Caco-2 (cell line): ENCODE data around the gene CDH12. TPM values are rescaled to one million over a fixed set of nuclear protein-coding genes. Genes with fewer than 3 reads are reported as not detected.

Experiments
- BruUV-seq: library from RNA; stranded (reverse); fragments of 400-500 nt; replicated peaks from 2 replicates; lab custom pipeline; 2021; lab: Mats Ljungman, UMichigan
- CTCF ChIA-PET: fragments of 300-600 bp; sonication (Branson Sonifier 250); formaldehyde crosslinking; loops from one replicate; lab custom pipeline; 2022; ENCODE audit warnings: antibody characterized with exemption; lab: Charles Lee
- POLR2A ChIA-PET: fragments of 300-600 bp; sonication (Branson Sonifier 250); formaldehyde crosslinking; loops from one replicate; lab custom pipeline; 2022; ENCODE audit warnings: antibody characterized with exemption; lab: Charles Lee
- DNase-seq, 2 experiments: peaks; one replicate each; pipeline versions ENCODE4 v3.0.0 to v3.0.0-alpha.2; 2020 to 2022
- H3K27me3 ChIP-seq: replicated peaks from 2 replicates; pipeline ENCODE4 v1.6.0; 2011; ENCODE audit warnings: low read length; ENCODE audit not compliant: control insufficient read depth, insufficient read depth
- H3K36me3 ChIP-seq: 2 replicates; pipeline ENCODE4 v1.5.1; 2011; ENCODE audit warnings: low read length; ENCODE audit not compliant: control insufficient read depth, insufficient read depth
- H3K4me1 ChIP-seq: fragments of 250-450 bp; sonication (Bioruptor Pico); 2 replicates; pipeline ENCODE4 v1.5.1; 2020; ENCODE audit warnings: mild to moderate bottlenecking
- H3K4me3 ChIP-seq: 2 replicates; pipeline ENCODE4 v1.5.1; 2011; ENCODE audit warnings: low read depth, mild to moderate bottlenecking, control low read depth, low read length
- H3K9me3 ChIP-seq: fragments of 250-450 bp; sonication (Bioruptor Pico); 2 replicates; pipeline ENCODE4 v1.5.1; 2020; ENCODE audit warnings: mild to moderate bottlenecking, moderate library complexity
- H3K27ac Mint-ChIP-seq: one replicate; pipeline ENCODE4 v1.8.0; 2022; ENCODE audit warnings: mixed read lengths; ENCODE audit not compliant: unreplicated experiment
- H3K27me3 Mint-ChIP-seq: one replicate; pipeline ENCODE4 v1.8.0; 2022; ENCODE audit warnings: mixed read lengths; ENCODE audit not compliant: insufficient read depth, unreplicated experiment
- H3K36me3 Mint-ChIP-seq: one replicate; pipeline ENCODE4 v1.8.0; 2022; ENCODE audit warnings: mild to moderate bottlenecking, mixed read lengths; ENCODE audit not compliant: insufficient read depth, unreplicated experiment
- H3K4me1 Mint-ChIP-seq: one replicate; pipeline ENCODE4 v1.8.0; 2022; ENCODE audit warnings: low read depth, mixed read lengths; ENCODE audit not compliant: unreplicated experiment
- H3K4me3 Mint-ChIP-seq: one replicate; pipeline ENCODE4 v1.8.0; 2022; ENCODE audit warnings: mild to moderate bottlenecking, moderate library complexity, mixed read lengths; ENCODE audit not compliant: unreplicated experiment
- H3K9me3 Mint-ChIP-seq: one replicate; pipeline ENCODE4 v1.8.0; 2022; ENCODE audit warnings: mixed read lengths; ENCODE audit not compliant: unreplicated experiment
- intact Hi-C: fragments of 100-400 bp; cut with micrococcal nuclease; formaldehyde crosslinking; loops from one replicate; pipeline ENCODE4 v1.10.0; 2022; ENCODE audit not compliant: unreplicated experiment
- total RNA-seq: library from RNA; stranded (reverse); gene quantifications from 2 replicates; pipeline ENCODE4 v1.2.3, GENCODE V29; 2022
- TF ChIP-seq, protein P1 (sequence below), 2 experiments: fragments of 200-600 bp in 1 of 2; IDR thresholded peaks; 1 replicate in 1 of 2; 2 replicates in 1 of 2; pipeline versions ENCODE4 v1.5.1 to v1.8.0; 2011 to 2022; ENCODE audit warnings: antibody characterized with exemption in 1 of 2, control low read depth in 1 of 2, inconsistent platforms in 1 of 2, low read depth in 1 of 2, low read length in 1 of 2, mild to moderate bottlenecking in 1 of 2, moderate library complexity in 1 of 2; ENCODE audit not compliant: insufficient read depth in 1 of 2, severe bottlenecking in 1 of 2, unreplicated experiment in 1 of 2

CDH12 gene
- total RNA-seq, 1 experiment from 2014 or later: not detected

GRCh38 chr5:22722056-22722455 lies 131.1 kb downstream of the CDH12 start:
- no peaks in the 10 kb centered on the region for H3K27me3 ChIP-seq
- Mint-ChIP-seq H3K27ac (no peak overlapping the region), H3K4me3 (no peak overlapping the region), H3K9me3 (peaks cover 20% of the 10 kb centered on the region), H3K36me3 (no peaks in the 10 kb centered on the region), H3K4me1 (no peaks in the 10 kb centered on the region), H3K27me3 (no peaks in the 10 kb centered on the region)
- H3K36me3 ChIP-seq: no peaks in the 10 kb centered on the region
- intact Hi-C loops: no loop called here
- no TSS peak for BruUV-seq
- no peak overlapping the region for H3K4me3 ChIP-seq
- ChIA-PET CTCF (no interaction called here), POLR2A (no interaction called here)
- H3K4me1 ChIP-seq: no peaks in the 10 kb centered on the region
- no peak for DNase-seq
- TF ChIP-seq, protein P1, sequence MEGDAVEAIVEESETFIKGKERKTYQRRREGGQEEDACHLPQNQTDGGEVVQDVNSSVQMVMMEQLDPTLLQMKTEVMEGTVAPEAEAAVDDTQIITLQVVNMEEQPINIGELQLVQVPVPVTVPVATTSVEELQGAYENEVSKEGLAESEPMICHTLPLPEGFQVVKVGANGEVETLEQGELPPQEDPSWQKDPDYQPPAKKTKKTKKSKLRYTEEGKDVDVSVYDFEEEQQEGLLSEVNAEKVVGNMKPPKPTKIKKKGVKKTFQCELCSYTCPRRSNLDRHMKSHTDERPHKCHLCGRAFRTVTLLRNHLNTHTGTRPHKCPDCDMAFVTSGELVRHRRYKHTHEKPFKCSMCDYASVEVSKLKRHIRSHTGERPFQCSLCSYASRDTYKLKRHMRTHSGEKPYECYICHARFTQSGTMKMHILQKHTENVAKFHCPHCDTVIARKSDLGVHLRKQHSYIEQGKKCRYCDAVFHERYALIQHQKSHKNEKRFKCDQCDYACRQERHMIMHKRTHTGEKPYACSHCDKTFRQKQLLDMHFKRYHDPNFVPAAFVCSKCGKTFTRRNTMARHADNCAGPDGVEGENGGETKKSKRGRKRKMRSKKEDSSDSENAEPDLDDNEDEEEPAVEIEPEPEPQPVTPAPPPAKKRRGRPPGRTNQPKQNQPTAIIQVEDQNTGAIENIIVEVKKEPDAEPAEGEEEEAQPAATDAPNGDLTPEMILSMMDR (IDR thresholded peaks at IDR 0.05; ENCODE audit: insufficient read depth in 1 of 2, low read depth in 1 of 2, low read length in 1 of 2, severe bottlenecking in 1 of 2, unreplicated experiment in 1 of 2): no peak
- H3K9me3 ChIP-seq: no peaks in the 10 kb centered on the region

GRCh38 chr5:22719842-22720241 lies 133.3 kb downstream of the CDH12 start:
- no peak overlapping the region for H3K27ac Mint-ChIP-seq
- H3K4me1 Mint-ChIP-seq: no peaks in the 10 kb centered on the region
- POLR2A ChIA-PET: no interaction called here
- Histone ChIP-seq H3K9me3 (no peaks in the 10 kb centered on the region), H3K4me3 (no peak overlapping the region), H3K4me1 (no peaks in the 10 kb centered on the region), H3K36me3 (no peaks in the 10 kb centered on the region), H3K27me3 (no peaks in the 10 kb centered on the region)
- no peaks in the 10 kb centered on the region for H3K27me3 Mint-ChIP-seq
- TF ChIP-seq, protein P1 (IDR thresholded peaks at IDR 0.05; ENCODE audit: insufficient read depth in 1 of 2, low read depth in 1 of 2, low read length in 1 of 2, severe bottlenecking in 1 of 2, unreplicated experiment in 1 of 2): no peak
- intact Hi-C loops: no loop called here
- H3K36me3 Mint-ChIP-seq: no peaks in the 10 kb centered on the region
- H3K4me3 Mint-ChIP-seq: no peak overlapping the region
- no peak for DNase-seq
- H3K9me3 Mint-ChIP-seq: peaks cover 20% of the 10 kb centered on the region
- BruUV-seq: no TSS peak
- CTCF ChIA-PET: no interaction called here

GRCh38 chr5:22710660-22711059 lies 142.5 kb downstream of the CDH12 start:
- no TSS peak for BruUV-seq
- H3K27ac Mint-ChIP-seq: no peak overlapping the region
- H3K36me3 Mint-ChIP-seq: no peaks in the 10 kb centered on the region
- intact Hi-C loops: no loop called here
- ChIA-PET CTCF (no interaction called here), POLR2A (no interaction called here)
- H3K4me3 Mint-ChIP-seq: no peak overlapping the region
- no peaks in the 10 kb centered on the region for H3K9me3 ChIP-seq
- H3K36me3 ChIP-seq: no peaks in the 10 kb centered on the region
- peaks cover 3% of the 10 kb centered on the region for H3K27me3 Mint-ChIP-seq
- H3K9me3 Mint-ChIP-seq: no peaks in the 10 kb centered on the region
- no peak overlapping the region for H3K4me3 ChIP-seq
- TF ChIP-seq, protein P1 (IDR thresholded peaks at IDR 0.05; ENCODE audit: insufficient read depth in 1 of 2, low read depth in 1 of 2, low read length in 1 of 2, severe bottlenecking in 1 of 2, unreplicated experiment in 1 of 2): no peak
- no peaks in the 10 kb centered on the region for H3K4me1 Mint-ChIP-seq
- no peaks in the 10 kb centered on the region for H3K27me3 ChIP-seq
- H3K4me1 ChIP-seq: no peaks in the 10 kb centered on the region
- no peak for DNase-seq
